Astrocyte (in vitro differentiated cells and primary cell): ENCODE measurements around the gene SATB1. TPM values are rescaled to one million over a fixed set of nuclear protein-coding genes. Genes with fewer than 3 reads are reported as not detected.

Experiments used
- DNase-seq: peaks from one replicate; pipeline ENCODE4 v3.0.0-alpha.2; 2010; ENCODE audit warnings: low read depth
- FAIRE-seq: peaks from 2 replicates; lab custom pipeline; 2011; peaks lifted over from hg19 to GRCh38; lab: Jason Lieb, UNC
- H2AFZ ChIP-seq: 2 replicates; pipeline ENCODE4 v1.6.0; 2012; ENCODE audit warnings: low read depth, low read length, inconsistent platforms
- H3K27ac ChIP-seq: 2 replicates; pipeline ENCODE4 v1.5.1; 2011; ENCODE audit warnings: low read depth, low read length, inconsistent platforms
- H3K27me3 ChIP-seq: 2 replicates; pipeline ENCODE4 v1.6.0; 2011; ENCODE audit warnings: low read length, inconsistent platforms; ENCODE audit not compliant: insufficient read depth
- H3K36me3 ChIP-seq: 2 replicates; pipeline ENCODE4 v1.5.1; 2011; ENCODE audit warnings: low read length, inconsistent platforms; ENCODE audit not compliant: insufficient read depth
- H3K4me1 ChIP-seq: 2 replicates; pipeline ENCODE4 v1.5.1; 2011; ENCODE audit warnings: low read length, inconsistent platforms; ENCODE audit not compliant: insufficient read depth
- H3K4me2 ChIP-seq: 2 replicates; pipeline ENCODE4 v1.6.0; 2012; ENCODE audit warnings: low read length, inconsistent platforms
- H3K4me3 ChIP-seq: 2 replicates; pipeline ENCODE4 v1.5.1; 2011; ENCODE audit warnings: low read depth, mild to moderate bottlenecking, low read length, inconsistent platforms; ENCODE audit not compliant: insufficient read depth
- H3K79me2 ChIP-seq: 2 replicates; pipeline ENCODE4 v1.6.0; 2012; ENCODE audit warnings: mild to moderate bottlenecking, low read length, inconsistent platforms; ENCODE audit not compliant: insufficient read depth
- H3K9ac ChIP-seq: 2 replicates; pipeline ENCODE4 v1.6.0; 2012; ENCODE audit warnings: mild to moderate bottlenecking, low read length, inconsistent platforms
- H3K9me3 ChIP-seq: 2 replicates; pipeline ENCODE4 v1.5.1; 2012; ENCODE audit warnings: low read depth, mild to moderate bottlenecking, low read length, inconsistent platforms; ENCODE audit not compliant: insufficient read depth
- H4K20me1 ChIP-seq: 2 replicates; pipeline ENCODE4 v1.6.0; 2012; ENCODE audit warnings: low read length, inconsistent platforms; ENCODE audit not compliant: insufficient read depth
- H3K27ac Mint-ChIP-seq: one replicate; pipeline ENCODE4 v1.8.0; 2021; ENCODE audit warnings: mild to moderate bottlenecking, mixed read lengths; ENCODE audit not compliant: unreplicated experiment
- H3K27me3 Mint-ChIP-seq: one replicate; pipeline ENCODE4 v1.8.0; 2021; ENCODE audit warnings: low read depth, mixed read lengths; ENCODE audit not compliant: unreplicated experiment
- H3K36me3 Mint-ChIP-seq: one replicate; pipeline ENCODE4 v1.8.0; 2021; ENCODE audit warnings: low read depth, mixed read lengths; ENCODE audit not compliant: unreplicated experiment
- H3K4me1 Mint-ChIP-seq: one replicate; pipeline ENCODE4 v1.8.0; 2021; ENCODE audit warnings: low read depth, mixed read lengths; ENCODE audit not compliant: unreplicated experiment
- H3K4me3 Mint-ChIP-seq: one replicate; pipeline ENCODE4 v1.8.0; 2021; ENCODE audit warnings: mild to moderate bottlenecking, moderate library complexity, mixed read lengths; ENCODE audit not compliant: unreplicated experiment
- H3K9me3 Mint-ChIP-seq: one replicate; pipeline ENCODE4 v1.8.0; 2021; ENCODE audit warnings: mild to moderate bottlenecking, mixed read lengths; ENCODE audit not compliant: unreplicated experiment
- CTCF ChIP-seq: IDR thresholded peaks from 2 replicates; pipeline ENCODE4 v1.5.1; 2011; ENCODE audit warnings: low read depth, mild to moderate bottlenecking, inconsistent platforms, low read length, moderate library complexity; ENCODE audit not compliant: insufficient read depth
- EZH2 ChIP-seq: IDR thresholded peaks from 2 replicates; pipeline ENCODE4 v1.6.1; 2012; ENCODE audit warnings: mild to moderate bottlenecking, low read length, inconsistent platforms; ENCODE audit not compliant: insufficient read depth
- total RNA-seq: library from RNA; stranded (reverse); gene quantifications from 2 replicates; pipeline ENCODE4 v1.2.1, GENCODE V29; 2021

The SATB1 gene
- total RNA-seq, 1 donor from 2014 or later, result 18.0 TPM

- Histone ChIP-seq H3K27me3 (no peaks in the 10 kb centered on the region), H3K27ac (no peak overlapping the region), H3K4me2 (no peak overlapping the region), H3K4me3 (no peak overlapping the region), H3K79me2 (no peaks in the 10 kb centered on the region), H4K20me1 (no peaks in the 10 kb centered on the region), H2AFZ (no peak overlapping the region), H3K4me1 (no peaks in the 10 kb centered on the region), H3K9ac (no peak overlapping the region), H3K9me3 (no peaks in the 10 kb centered on the region), H3K36me3 (no peaks in the 10 kb centered on the region)
- Mint-ChIP-seq H3K27ac (no peak overlapping the region), H3K9me3 (no peaks in the 10 kb centered on the region), H3K36me3 (no peaks in the 10 kb centered on the region), H3K4me1 (peaks cover 9% of the 10 kb centered on the region), H3K27me3 (no peaks in the 10 kb centered on the region), H3K4me3 (no peak overlapping the region)
- TF ChIP-seq EZH2 (no peak), CTCF (no peak)
- DNase-seq, result peak; percentile 59
- FAIRE-seq, result no peak
These were observed 70.4 kb downstream of the SATB1 start for GRCh38 chr3:18354701-18355100.

GRCh38 chr3:18351823-18352744 is 73.1 kb downstream of the SATB1 start:
- no peaks in the 10 kb centered on the region for H3K9me3 ChIP-seq
- H3K27me3 ChIP-seq, result no peaks in the 10 kb centered on the region
- Mint-ChIP-seq H3K27ac (no peak overlapping the region), H3K4me1 (peaks cover 9% of the 10 kb centered on the region), H3K9me3 (no peaks in the 10 kb centered on the region), H3K36me3 (peaks cover 2% of the 10 kb centered on the region), H3K27me3 (no peaks in the 10 kb centered on the region), H3K4me3 (no peak overlapping the region)
- FAIRE-seq (no peak), DNase-seq (no peak)
- no peak overlapping the region for H3K4me2 ChIP-seq
- no peaks in the 10 kb centered on the region for H3K4me1 ChIP-seq
- H4K20me1 ChIP-seq, result no peaks in the 10 kb centered on the region
- no peak overlapping the region for H3K27ac ChIP-seq
- TF ChIP-seq CTCF (no peak), EZH2 (no peak)
- no peak overlapping the region for H3K9ac ChIP-seq
- H3K4me3 ChIP-seq, result no peak overlapping the region
- no peaks in the 10 kb centered on the region for H3K36me3 ChIP-seq
- H2AFZ ChIP-seq, result no peak overlapping the region
- no peaks in the 10 kb centered on the region for H3K79me2 ChIP-seq
